Islet precursor cell (in vitro differentiated cells): ENCODE results near the gene UGT1A1.

Experiments used
- DNase-seq: peaks from one replicate; pipeline ENCODE4 v3.0.0-alpha.2; 2018

UGT1A1 gene

GRCh38 chr2:233799087-233799665 is 39.1 kb downstream of the UGT1A1 start:
- no peak for DNase-seq

DNA sequence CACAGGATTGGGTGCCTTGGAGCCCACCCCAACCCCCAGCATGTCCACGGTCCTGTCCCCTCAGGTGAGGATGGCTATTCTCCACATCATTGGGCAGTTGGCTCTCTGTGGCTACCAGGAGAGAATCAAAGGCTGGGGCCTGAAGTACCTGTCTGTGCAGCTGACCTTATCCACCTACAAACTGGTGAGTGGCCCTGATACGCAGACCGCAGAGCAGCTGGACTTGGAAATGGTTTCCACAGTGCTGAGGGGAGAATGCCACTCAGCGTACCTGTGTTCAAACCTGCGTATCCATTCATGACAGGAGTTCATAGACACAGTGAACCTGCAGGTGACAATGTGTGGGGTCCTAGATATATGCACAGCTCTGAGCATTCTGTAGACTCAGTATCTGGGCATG is 39.6 kb downstream of the UGT1A1 start:
- DNase-seq, result peak; percentile 40

DNA sequence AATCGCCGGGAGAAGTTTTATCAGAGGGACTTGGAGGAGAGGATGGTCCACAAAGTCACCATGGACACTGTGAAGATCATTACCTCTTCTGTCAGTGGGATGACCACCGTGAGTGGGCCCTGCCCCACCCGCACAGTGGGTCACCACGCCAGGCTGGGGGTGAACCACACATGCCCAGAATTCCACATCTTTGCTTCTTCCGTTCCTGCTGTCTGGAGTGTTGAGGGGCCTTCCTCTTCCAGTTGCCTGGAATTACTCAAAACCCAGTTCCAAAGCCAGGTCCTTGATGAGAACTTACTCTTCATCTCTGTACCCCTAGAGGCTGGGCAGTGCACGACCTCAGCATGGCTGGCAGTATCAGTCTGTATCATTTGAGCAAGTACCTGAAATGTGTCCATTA is 40.1 kb downstream of the UGT1A1 start:
- no peak for DNase-seq

GRCh38 chr2:233801357-233802131 is 41.5 kb downstream of the UGT1A1 start:
- peak; percentile 44 for DNase-seq

- peak; percentile 38 for DNase-seq
Observed at GRCh38 chr2:233802132-233802815, 42.2 kb downstream of the UGT1A1 start.

DNA sequence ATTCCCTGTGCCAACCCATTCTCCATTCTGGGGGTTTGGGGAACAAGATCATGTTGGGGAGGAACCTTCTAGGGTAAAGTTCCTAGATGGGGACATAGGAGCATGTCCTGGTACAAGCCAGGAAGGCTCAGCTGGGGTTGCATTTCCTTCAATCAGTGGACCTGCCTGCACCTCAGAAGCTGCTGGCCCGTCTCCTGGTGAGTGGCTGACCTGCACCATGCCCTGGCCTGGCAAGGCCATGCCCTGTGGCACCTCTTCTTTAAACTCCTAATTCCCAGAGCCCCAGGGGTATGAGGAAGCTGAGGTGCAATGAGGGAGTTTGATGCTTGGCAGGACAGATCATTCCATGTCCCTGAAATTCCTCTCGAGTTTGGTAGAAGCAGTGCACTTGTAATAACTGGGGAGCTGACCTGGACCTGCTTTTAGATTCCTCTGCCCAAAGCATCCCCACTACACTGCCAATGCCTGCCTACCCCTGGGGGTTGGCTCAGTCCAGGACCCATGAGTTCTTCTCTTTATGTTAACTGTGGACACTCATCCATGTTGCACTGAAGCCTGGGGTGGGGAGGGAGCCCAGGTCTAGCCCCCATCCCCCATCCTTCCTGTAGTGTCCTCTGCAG is 43.3 kb downstream of the UGT1A1 start:
- no peak for DNase-seq

DNA sequence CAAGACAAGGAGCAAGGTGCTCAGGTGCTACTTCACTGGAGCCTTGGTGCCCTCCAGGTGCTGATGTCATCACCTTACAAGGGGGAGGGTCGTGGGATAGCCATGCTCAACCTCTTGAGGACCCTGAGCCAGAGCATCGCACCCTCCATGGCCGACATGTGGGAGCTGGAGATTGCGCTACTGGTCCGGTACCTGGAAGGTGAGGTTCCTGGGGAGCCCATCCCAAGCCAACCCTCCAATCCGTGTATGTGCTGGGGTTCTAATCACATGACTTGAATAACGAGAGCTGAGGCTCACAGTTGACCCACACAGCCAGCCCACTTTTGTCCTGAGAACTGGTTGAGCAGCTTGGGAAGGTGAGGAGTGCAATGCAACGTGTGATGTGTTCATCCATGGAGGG is 43.9 kb downstream of the UGT1A1 start:
- no peak for DNase-seq

GRCh38 chr2:233807215-233807865 is 47.3 kb downstream of the UGT1A1 start:
- DNase-seq, result peak; percentile 47

DNA sequence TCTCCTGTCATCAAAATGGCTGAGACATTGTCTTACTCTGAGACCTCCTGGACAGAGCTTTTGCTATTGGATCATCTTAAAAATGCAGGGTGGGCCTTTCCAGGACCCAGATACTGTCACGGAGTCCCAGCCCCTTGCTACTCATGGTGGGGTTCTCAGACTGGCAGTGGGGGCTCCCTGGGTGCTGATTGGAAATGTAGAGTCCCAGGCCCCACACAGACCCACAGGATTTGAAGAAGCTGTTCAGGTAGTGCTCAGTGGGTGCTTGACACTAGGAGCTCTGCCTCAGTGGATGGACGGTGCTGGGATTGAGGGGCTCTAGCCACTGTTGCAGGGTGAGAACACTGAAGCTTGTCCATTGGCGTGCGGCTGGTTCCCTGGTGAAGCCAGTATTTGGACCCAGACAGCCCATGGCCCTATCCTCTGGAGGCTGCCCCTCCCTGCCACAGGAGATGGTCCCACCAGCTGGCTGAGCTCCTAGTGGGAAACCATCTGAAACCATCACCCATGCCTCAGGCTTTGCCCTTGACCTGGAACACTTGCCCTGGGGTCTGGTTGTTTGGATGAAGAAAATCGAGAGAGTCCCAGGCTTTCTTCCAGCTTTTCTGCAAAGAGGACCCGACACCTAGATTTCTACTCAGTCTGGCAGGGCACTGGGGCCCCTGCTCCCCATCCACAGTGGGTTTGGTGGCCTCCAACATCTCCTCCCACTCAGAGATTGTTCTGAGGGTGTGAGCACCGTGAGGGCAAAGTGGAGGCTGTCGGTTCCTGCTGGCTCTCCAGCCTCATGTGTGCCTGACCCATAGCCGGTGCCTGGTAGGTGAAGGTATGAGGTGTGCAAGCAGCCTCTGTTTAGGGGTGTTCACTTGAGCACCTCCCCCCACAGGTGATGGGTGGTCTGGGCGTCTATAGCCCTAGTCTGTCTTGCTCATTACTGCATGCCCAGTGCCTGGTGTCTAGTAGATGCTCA is 48.2 kb downstream of the UGT1A1 start:
- DNase-seq, result peak; percentile 26

- DNase-seq, result peak; percentile 12
Observed at GRCh38 chr2:233810385-233810784, 50.3 kb downstream of the UGT1A1 start.

- peak; percentile 39 for DNase-seq
Observed at GRCh38 chr2:233811087-233811486, 51.0 kb downstream of the UGT1A1 start.

DNA sequence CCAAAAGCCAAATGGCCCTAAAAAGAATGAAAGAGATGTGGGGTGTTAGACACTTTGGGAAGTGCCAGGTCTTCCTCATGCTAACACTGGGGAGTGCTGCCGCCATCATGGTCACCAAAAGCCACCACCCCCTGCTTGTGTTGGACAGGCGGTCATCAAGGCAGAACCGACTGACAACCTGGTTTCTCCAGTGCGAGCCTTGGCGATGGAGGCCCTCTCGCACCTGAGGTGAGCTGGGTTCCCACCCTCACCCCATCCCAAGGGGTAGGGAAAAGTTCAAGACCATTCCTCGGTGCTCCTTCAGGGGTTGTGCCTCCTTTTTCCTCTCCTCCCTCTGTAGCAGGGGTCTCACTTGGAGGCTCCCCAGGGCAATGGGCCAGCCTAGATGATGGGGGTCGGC is 51.7 kb downstream of the UGT1A1 start:
- DNase-seq, result peak; percentile 15

GRCh38 chr2:233813236-233814055 is 53.4 kb downstream of the UGT1A1 start:
- peak; percentile 30 for DNase-seq

GRCh38 chr2:233814056-233814835 is 54.2 kb downstream of the UGT1A1 start:
- DNase-seq, result peak; percentile 37

DNA sequence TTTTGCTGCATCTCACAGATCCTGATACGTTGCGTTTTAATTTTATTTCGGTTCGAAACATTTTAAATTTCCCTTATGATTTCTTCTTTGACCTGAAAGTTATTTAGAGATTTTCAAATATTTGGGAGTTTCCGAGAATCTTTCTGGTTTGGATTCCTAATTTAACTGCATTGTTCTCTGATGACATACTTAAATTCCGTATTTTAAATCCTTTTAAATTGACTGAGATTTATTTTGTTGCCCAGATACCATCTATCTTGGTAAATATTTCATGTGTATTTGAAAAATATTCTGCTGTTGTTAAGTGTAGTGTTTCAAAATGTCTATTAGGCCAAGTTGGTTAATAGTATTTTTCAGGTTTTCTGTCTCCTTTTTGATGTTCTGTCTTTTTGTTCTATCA is 55.8 kb downstream of the UGT1A1 start:
- DNase-seq, result no peak

DNA sequence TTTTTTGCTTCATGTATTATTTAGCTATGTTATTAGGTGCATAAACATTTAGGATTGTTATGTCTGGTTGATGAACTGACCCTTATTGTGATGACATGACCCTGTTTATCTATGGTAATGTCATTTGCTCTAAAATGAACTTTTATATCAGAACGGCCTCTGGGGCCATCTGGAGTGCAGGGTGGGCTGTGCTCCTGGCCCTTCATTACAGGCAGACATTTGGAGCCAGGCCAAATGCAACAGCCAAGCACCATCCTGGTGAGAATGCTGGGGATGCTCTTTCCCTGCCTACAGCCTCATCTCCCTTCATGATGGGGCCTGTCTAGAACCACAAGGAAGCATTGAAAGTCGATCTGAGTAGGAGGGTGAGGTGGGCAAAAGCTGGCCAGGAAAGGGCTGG is 56.3 kb downstream of the UGT1A1 start:
- DNase-seq, result no peak

- peak; percentile 22 for DNase-seq
Observed at GRCh38 chr2:233816771-233817170, 56.7 kb downstream of the UGT1A1 start.

DNA sequence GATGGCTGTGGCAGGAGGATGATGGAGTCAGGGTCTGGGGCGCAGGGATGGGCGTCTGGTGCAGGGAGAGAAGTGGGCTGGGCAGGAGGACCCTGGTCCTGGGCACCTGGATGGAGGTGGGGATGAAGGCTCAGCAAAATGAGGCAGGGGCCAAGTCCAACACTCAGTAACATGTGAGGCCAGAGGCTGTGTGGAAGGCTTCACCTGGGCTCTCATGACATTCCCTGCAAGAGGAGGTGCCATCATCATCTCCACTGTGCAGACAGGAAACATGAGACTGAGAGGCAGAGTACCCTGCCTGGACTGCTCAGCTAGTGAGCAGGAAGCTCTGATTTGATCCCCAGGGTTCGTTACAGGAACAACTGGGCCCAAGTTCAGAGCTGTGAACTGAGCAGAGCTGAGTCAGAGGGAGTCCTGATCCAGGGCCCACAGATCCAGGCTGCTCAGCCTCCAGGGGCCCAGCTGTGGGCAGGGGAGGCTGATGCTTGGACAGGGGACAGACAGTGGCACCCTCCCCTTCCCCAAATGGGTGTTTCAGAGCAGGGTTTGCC is 57.4 kb downstream of the UGT1A1 start:
- peak; percentile 42 for DNase-seq

DNA sequence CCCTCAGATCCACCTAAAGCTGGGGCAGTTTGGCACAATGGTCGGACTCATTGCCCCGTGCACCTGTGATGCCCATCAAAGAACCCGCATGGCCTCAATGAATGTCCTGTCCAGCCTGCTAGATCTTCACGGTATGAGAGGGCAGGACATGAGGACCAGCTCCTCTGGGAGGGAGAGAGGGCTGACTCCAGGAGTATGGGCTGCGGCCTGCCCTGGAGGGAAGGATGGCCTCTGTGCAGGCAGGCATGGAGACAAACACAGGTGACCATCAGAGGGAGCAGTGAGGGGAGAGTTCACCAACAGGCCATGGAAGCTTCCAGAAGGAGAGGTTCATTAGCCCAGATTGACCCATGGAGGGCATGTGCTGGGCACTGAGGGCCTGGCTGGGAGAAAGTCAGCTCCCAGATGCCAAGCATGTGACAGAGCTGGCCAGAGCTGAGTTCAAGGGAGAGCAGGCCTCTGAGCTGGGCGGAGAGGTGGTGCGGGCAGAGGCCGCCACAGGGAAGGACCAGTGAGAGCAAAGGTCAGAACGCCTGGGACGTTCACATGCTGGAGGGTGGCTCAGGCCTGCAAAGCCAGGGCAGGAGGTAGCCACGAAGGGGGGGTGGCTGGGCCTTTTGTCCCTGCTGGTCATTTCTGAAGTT is 58.0 kb downstream of the UGT1A1 start:
- DNase-seq, result peak; percentile 42
